Type B pancreatic cell (in vitro differentiated cells): ENCODE results near the gene SMARCAD1. TPM values are rescaled to one million over a fixed set of nuclear protein-coding genes. Genes with fewer than 3 reads are reported as not detected.

Experiments
- DNase-seq: peaks from one replicate; pipeline ENCODE4 v3.0.0; 2021; ENCODE audit warnings: mixed read lengths; ENCODE audit not compliant: unreplicated experiment; ENCODE audit errors: extremely low spot score
- H3K27ac Mint-ChIP-seq: 2 replicates; pipeline ENCODE4 v1.8.0; 2021; ENCODE audit warnings: mild to moderate bottlenecking, mixed read lengths
- H3K27me3 Mint-ChIP-seq: 2 replicates; pipeline ENCODE4 v1.8.0; 2021; ENCODE audit warnings: mixed read lengths
- H3K36me3 Mint-ChIP-seq: 2 replicates; pipeline ENCODE4 v1.8.0; 2021; ENCODE audit warnings: mixed read lengths
- H3K4me1 Mint-ChIP-seq: one replicate; pipeline ENCODE4 v1.8.0; 2021; ENCODE audit warnings: mixed read lengths; ENCODE audit not compliant: unreplicated experiment
- H3K4me3 Mint-ChIP-seq: 2 replicates; pipeline ENCODE4 v1.8.0; 2021; ENCODE audit warnings: mild to moderate bottlenecking, mixed read lengths
- H3K9me3 Mint-ChIP-seq: 2 replicates; pipeline ENCODE4 v1.8.0; 2021; ENCODE audit warnings: mixed read lengths
- CTCF ChIP-seq: fragments of 200-600 bp; sonication (generic); conservative IDR thresholded peaks from 2 replicates; pipeline ENCODE4 v1.5.0; 2021; ENCODE audit warnings: antibody characterized with exemption, mild to moderate bottlenecking
- total RNA-seq: library from RNA; stranded (reverse); gene quantifications from 2 replicates; pipeline ENCODE4 v1.2.1, GENCODE V29; 2021; ENCODE audit warnings: low replicate concordance

SMARCAD1 gene
- total RNA-seq, 1 donor from 2014 or later: 52.3 TPM

- Mint-ChIP-seq H3K36me3 (no peaks in the 10 kb centered on the region), H3K4me3 (no peak overlapping the region), H3K4me1 (no peaks in the 10 kb centered on the region), H3K27me3 (no peaks in the 10 kb centered on the region), H3K27ac (no peak overlapping the region), H3K9me3 (no peaks in the 10 kb centered on the region)
- TF ChIP-seq CTCF: no peak
- DNase-seq: no peak
Observed at GRCh38 chr4:94339779-94340178, 132.1 kb downstream of the SMARCAD1 start.

Other genes with a start within 250 kb of the SMARCAD1 start
- not detected in 2 replicates for gene HPGDS, start 135.0 kb downstream of the SMARCAD1 start, total RNA-seq
- 76.7 and 118 TPM in 2 replicates for gene PDLIM5, start 244.1 kb downstream of the SMARCAD1 start, total RNA-seq